ENCODE results near the gene AATF.

The AATF gene

DNA sequence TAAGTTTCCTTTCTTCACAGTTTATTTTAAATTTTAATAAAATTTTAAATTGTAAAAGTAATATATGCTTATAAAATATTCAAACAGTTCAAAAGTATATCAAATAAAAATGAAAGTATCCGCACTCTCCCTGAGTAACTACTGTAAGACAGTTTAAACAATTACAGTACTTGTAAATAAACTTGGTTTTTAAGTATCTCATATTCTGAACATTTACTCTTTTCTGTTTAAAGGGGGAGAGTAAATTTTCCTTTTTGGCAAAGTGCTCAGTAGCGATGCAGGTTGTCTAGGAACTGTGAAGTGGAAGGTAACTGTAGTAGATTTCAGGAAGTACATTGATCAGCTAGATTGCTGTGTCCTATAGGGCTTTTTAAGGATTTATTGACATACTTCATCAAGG, 28.8 kb downstream of the AATF start:
- no peak for DNase-seq (ENCODE audit: low read depth in 4 of 4, low spot score in 1 of 4)

DNA sequence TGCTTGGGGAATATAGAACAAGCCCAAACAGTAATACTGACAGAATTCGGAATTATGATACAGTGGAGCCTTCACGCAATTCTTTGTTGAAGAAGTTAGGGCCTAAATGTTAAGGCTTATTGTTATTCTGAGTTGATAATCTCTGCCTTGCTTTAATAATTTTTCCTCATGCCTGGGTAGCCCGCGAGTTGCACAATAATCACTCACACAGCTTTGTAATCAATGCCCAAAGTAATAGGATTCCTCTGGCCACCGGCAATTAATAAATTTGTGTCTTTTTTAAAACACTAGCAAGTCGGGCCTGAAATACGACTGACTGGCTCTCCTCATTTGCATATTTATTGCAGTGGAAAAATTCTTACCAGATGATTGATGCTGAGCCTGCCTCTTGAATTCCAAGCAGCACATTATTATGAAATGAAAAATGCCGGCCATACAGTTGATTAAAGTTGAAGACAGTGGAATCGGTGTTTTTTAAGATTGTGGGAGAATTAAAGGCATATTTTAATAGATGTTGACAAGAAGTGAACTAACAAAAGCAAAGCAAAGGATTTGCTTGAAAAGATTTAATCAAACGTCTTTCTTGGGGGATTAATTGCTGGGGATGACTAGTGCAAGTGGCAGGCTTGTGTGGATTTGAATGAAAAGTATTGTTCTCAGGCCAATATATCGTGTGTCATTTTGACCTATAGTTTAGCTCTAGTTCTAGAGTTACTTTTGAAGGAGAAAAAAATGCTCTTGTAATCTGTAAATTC, 30.2 kb downstream of the AATF start:
- DNase-seq (ENCODE audit: low read depth in 4 of 4, low spot score in 1 of 4): no peak

DNA sequence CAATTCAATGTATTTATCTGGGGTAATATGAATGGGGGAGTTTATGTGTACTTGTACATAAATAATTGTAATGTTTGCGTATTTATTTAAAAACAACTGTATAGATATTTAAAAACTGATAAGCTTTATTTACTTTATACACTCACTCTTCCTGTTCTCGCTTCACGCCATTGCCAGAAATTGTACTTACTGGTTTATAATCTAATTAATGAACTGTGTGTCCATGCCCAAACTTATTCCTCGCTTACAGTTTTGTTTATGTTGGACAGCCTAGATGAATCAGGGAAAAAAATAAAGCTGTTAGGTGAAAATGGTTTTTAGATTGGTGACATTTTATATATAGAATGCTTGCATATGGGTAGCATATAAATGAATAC, 30.8 kb downstream of the AATF start:
- DNase-seq (ENCODE audit: low read depth in 4 of 4, low spot score in 1 of 4): no peak

DNA sequence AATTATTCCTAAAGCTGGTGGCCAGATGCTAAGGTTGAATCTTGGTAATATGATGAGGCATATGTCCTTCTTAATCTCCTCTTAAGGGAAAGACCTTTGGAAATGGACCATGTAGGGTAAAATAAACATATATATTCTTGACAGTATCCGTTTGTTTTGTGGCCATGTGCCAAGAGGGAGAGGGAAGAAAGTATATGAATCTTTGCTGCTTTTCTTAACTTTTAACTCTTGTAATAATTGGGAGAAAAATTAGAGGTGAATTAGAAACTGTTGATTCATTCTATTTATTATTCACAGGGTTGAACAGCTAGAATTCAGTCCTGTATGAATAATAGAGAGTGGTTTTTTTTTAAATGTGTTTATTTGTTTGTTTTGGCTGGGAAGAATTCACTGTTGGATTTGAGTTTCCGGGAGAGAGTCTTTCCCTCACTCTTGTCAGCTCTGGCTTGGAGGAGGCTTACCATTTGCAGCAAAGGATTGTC, 31.6 kb downstream of the AATF start:
- DNase-seq (ENCODE audit: low read depth in 4 of 4, low spot score in 1 of 4): no peak

DNA sequence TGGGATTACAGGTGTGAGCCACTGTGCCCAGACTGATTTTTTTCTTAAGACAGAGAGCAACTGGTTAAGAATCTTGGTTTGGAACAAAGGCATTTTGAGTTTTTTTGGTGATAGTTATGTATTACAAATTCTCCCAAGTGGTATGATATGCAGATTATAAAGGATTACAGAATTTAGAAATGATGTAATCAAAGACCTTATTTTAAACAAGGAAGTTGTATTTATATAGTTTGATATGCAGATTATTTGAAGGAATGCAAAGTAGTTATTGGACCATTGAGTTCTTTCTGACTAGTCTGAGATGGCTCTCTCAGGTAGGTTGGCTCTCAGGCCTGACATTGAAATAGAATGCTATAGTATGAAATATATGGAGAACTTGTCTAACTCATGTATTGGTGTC, 34.9 kb downstream of the AATF start:
- DNase-seq (ENCODE audit: low read depth in 4 of 4, low spot score in 1 of 4): no peak

DNA sequence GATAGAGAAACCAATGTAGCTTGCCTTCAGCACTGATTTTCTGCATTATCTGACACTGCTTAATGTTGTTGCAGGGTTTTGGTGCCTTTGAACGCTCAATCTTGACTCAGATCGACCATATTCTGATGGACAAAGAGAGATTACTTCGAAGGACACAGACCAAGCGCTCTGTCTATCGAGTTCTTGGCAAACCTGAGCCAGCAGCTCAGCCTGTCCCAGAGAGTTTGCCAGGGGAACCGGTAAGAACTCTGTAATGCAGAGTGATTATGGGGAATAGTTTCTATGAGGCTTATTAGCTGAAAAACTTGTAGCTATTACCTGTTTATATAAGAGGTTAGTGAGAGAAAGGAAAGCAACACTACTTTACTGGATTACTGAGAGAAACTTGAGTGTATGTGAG, 40.4 kb downstream of the AATF start:
- no peak for DNase-seq (ENCODE audit: low read depth in 4 of 4, low spot score in 1 of 4)

DNA sequence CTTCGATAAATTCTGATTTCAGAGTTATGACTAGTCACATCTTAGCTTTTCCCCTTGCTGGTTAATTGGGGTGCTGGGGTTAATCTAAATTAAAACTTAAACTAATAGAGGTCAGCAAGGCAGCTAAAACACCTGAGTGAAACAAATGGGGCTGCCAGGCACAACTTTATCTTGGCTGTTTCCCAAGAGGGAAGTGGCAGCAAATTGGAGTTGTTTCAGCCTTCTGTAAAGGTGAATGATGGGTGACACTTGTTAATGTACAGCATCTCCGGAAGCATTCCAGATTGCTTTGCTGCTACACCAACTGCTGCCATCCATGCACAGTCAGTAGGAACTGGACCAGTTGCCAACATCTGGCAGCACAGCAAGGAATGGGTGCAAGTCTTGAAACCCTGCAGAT, 43.9 kb downstream of the AATF start:
- no peak for DNase-seq (ENCODE audit: low read depth in 4 of 4, low spot score in 1 of 4)

- no peak for DNase-seq (ENCODE audit: low read depth in 4 of 4, low spot score in 1 of 4)
Observed at GRCh38 chr17:36993227-36993626, 44.5 kb downstream of the AATF start.

- DNase-seq (ENCODE audit: low read depth in 4 of 4, low spot score in 1 of 4): no peak
Observed at GRCh38 chr17:36994438-36994837, 45.7 kb downstream of the AATF start.

DNA sequence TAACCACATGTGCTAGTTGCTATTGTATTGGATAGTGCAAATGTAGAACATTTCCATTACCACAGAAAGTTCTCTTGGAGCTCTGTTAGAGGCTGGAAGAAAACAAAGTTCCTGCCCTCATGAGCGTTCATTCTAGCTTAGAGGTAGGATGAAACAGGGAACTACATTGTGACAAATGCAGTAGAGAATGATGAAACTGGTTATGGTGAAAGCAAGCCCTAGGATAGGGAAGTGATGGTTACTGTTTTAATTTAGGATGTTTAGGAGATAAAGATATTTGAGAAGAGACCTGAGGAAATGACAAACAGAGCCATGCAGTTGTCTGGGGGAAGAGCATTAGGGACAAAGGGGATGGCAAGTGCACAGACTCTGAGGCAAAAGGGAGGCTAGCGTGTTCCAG, 50.7 kb downstream of the AATF start:
- DNase-seq (ENCODE audit: low read depth in 4 of 4, low spot score in 1 of 4): no peak

DNA sequence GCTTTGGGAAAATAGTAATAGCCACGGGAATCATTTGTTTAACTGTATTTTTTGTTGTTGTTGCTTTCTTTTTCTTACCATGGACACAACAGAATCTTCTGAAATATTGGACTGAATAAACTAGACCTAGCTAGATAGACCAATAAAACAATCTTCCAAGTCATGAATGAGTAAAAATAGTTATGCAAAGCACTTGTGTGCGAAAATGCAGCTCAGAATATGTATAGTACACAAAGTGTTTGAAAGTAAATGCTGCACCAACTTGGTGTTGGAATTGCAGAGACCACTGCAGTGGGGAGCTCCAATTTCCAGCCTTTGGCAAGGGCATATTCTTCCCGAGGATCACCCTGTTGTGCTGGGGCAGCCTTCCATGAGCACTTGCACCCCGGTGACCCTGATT, 68.0 kb downstream of the AATF start:
- no peak for DNase-seq (ENCODE audit: low read depth in 4 of 4, low spot score in 1 of 4)

DNA sequence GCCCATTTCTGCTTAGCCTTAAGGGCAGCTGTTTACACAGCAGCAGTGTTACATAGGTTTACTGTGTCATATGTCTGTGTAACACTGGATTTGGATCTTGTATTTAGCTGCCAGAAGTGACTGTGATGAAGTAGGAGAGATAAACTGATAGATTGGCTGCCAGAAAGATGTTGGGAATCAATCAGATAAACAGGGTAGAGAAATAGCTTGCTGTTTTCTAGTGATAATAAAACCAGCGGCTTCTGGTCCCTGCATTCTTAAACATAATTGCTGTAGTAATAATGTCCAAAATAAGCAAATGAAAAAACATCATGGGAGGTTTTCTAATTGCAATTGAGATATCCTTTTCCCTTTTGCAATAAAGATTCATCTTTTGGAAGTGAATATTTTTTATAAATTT, 68.7 kb downstream of the AATF start:
- DNase-seq (ENCODE audit: low read depth in 4 of 4, low spot score in 1 of 4): no peak

DNA sequence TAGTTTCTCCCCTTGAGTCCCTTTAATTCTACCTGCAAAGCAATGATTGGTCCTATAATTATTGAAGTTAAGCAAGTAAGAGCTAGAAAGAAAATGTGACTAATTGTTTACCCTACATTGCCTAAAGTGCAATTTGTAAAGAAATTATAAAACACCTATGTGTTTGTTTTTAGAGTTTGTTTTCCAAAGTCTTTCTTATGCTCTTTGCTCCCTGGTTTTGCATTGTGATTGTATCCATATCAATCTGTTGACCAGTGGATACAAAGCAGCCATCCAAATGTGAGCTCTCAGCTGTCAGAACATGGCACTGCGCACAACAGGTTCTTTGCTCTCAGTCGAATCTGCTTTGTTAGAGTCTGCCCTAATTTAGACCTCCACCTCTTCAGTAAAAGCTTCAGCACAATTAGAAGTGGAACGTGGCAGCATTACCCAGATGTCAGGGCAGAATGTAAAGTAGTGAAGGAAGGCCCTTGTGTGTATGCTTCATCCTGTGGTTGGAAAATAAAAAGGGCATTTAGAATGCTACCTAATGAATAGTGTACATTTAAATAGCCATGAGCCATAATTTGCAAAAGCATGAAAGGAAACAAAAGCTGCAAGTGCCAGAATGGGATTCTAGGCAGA, 70.5 kb downstream of the AATF start:
- no peak for DNase-seq (ENCODE audit: low read depth in 4 of 4, low spot score in 1 of 4)

DNA sequence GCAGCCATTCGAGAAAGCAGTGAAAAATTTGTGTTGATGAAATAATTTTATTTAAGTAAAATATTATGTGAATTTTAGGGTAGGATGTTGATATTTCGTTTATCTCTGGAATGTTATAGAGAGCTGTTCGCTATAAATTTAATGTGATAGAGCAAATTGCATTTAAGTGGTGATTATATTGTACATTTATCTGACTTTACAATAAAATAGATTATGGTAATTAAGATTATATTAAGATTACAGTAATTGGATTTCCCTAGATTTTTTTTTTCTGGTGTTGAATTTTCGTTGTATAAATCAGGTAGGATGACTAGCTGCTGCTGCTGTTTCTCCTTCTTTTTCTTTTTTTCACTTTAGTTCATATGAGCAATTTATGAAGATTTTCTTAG, 71.0 kb downstream of the AATF start:
- no peak for DNase-seq (ENCODE audit: low read depth in 4 of 4, low spot score in 1 of 4)

- no peak for DNase-seq (ENCODE audit: low read depth in 4 of 4, low spot score in 1 of 4)
Observed at GRCh38 chr17:37024181-37024637, 75.5 kb downstream of the AATF start.

DNA sequence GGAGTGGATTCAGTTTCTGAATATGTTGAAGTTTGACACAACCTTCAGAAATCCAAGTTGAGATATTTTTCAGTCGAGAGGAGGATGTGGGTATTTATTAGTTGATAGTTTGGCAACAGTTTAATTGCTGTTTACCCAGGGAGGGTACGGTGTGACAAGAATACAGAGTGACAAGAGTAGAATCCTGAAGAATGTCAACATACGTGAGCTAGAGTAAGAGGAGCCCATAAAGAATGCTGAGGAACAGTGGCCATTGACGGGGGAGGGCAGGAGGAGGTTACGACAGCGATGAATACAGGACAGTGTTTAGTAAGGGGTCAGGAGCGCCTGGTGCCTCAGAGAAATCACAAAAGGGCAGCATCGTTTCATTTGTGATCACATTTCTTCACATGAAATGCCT, 76.5 kb downstream of the AATF start:
- DNase-seq (ENCODE audit: low read depth in 4 of 4, low spot score in 1 of 4): no peak

GRCh38 chr17:37025847-37026530, 77.2 kb downstream of the AATF start:
- no peak for DNase-seq (ENCODE audit: low read depth in 4 of 4, low spot score in 1 of 4)

- DNase-seq (ENCODE audit: low read depth in 4 of 4, low spot score in 1 of 4): no peak
Observed at GRCh38 chr17:37026531-37026869, 77.7 kb downstream of the AATF start.

DNA sequence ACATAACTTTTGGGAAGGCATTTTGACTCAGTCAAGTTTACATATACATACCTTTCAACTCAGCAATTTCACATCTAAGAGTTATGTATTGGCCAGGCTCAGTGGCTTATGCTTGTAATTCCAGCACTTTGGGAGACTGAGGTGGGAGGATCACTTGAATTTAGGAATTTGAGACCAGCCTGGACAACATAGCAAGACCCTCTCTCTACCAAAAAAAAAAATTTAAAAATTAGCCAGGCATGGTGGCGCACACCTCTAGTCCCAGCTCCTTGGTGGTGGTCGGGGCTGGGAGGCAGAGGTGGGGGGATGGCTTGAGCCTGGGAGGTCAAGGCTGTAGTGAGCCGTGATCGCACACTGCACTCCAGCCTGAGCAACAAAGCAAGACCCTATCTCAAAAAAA, 79.3 kb downstream of the AATF start:
- DNase-seq (ENCODE audit: low read depth in 4 of 4, low spot score in 1 of 4): no peak

DNA sequence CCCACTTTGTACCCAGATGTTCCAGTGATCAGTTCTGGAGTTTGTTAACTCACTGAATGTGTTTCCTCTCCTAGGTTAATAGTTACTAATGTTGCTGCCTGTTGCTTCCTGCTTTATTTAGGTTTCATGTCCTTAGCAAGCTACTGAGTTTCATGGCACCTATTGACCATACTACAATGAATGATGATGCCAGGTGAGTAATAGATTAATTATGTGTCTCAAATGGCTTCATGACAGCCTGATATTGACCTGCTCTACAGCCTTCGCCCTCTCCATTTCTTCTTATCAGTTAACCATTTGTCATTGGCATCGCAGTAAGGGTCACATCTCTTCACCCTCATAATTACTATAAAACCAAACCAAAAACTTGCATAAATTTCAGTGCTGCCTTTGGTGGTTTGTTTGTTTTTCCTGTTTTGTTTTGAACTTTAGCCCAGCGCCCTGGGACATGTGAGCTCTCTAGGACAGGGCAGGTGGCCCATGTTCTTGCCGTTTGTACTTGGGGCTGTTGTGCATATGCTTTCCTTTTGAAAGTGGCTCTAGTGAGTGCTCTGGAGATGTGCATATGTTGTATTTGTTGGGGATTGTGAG, 82.8 kb downstream of the AATF start:
- no peak for DNase-seq (ENCODE audit: low read depth in 4 of 4, low spot score in 1 of 4)

- DNase-seq (ENCODE audit: low read depth in 4 of 4, low spot score in 1 of 4): no peak
Observed at GRCh38 chr17:37037590-37038155, 88.9 kb downstream of the AATF start.

GRCh38 chr17:37039269-37039668, 90.5 kb downstream of the AATF start:
- DNase-seq (ENCODE audit: low read depth in 4 of 4, low spot score in 1 of 4): no peak

Data from stimulated activated CD4-positive, alpha-beta T cell treated with anti-CD3 and anti-CD28 coated beads, Interleukin-1b, Interleukin-23, amount 100 ng/mL, for 24 hours (primary cell).